Mesenchymal stem cell (in vitro differentiated cells and primary cell): ENCODE results near the gene FAM156A.
"Not testable (repeated sequence)": the region's sequence is repeated elsewhere in the genome, so short reads cannot be mapped to it uniquely, and the experiment has no call there.

Experiments used
- DNase-seq: peaks from one replicate; pipeline ENCODE4 v3.0.0-alpha.2; 2013
- H2AFZ ChIP-seq: one replicate; pipeline ENCODE4 v1.6.1; 2013; ENCODE audit warnings: low read depth, mild to moderate bottlenecking, control low read depth, inconsistent platforms, low read length, moderate library complexity
- H2AK5ac ChIP-seq: 2 replicates; pipeline ENCODE4 v1.6.1; 2013; ENCODE audit warnings: low read length, moderate library complexity, mild to moderate bottlenecking, inconsistent platforms; ENCODE audit not compliant: severe bottlenecking
- H2BK120ac ChIP-seq: one replicate; pipeline ENCODE4 v1.6.1; 2013; ENCODE audit warnings: low read depth, mild to moderate bottlenecking, inconsistent platforms, low read length, moderate library complexity
- H2BK12ac ChIP-seq, 2 experiments: one replicate each; pipeline ENCODE4 v1.6.1; 2013; ENCODE audit warnings: inconsistent platforms in 2 of 2, low read length in 2 of 2, mild to moderate bottlenecking in 2 of 2, moderate library complexity in 2 of 2, control low read depth in 1 of 2
- H2BK15ac ChIP-seq: one replicate; pipeline ENCODE4 v1.6.1; 2013; ENCODE audit warnings: mild to moderate bottlenecking, low read depth, inconsistent platforms; ENCODE audit not compliant: poor library complexity, severe bottlenecking
- H2BK5ac ChIP-seq: 2 replicates; pipeline ENCODE4 v1.6.1; 2013; ENCODE audit warnings: low read depth, mild to moderate bottlenecking, low read length, control low read depth, inconsistent platforms; ENCODE audit not compliant: poor library complexity, severe bottlenecking
- H3K14ac ChIP-seq, 2 experiments: one replicate each; pipeline ENCODE4 v1.6.1; 2013; ENCODE audit warnings: inconsistent platforms in 2 of 2, low read length in 2 of 2, control low read depth in 1 of 2, mild to moderate bottlenecking in 1 of 2, moderate library complexity in 1 of 2
- H3K18ac ChIP-seq, 2 experiments: one replicate each; pipeline ENCODE4 v1.6.1; 2013; ENCODE audit warnings: inconsistent platforms in 2 of 2, low read length in 2 of 2, control low read depth in 1 of 2, low read depth in 1 of 2, mild to moderate bottlenecking in 1 of 2
- H3K23ac ChIP-seq, 2 experiments: one replicate each; pipeline ENCODE4 v1.6.1; 2013; ENCODE audit warnings: inconsistent platforms in 2 of 2, low read length in 2 of 2, mild to moderate bottlenecking in 2 of 2, moderate library complexity in 2 of 2, control low read depth in 1 of 2
- H3K27ac ChIP-seq: 2 replicates; pipeline ENCODE4 v1.5.1; 2013; ENCODE audit warnings: mild to moderate bottlenecking, moderate library complexity, low read length, control low read depth, inconsistent platforms; ENCODE audit not compliant: poor library complexity, severe bottlenecking
- H3K27me3 ChIP-seq, 2 experiments: 2 replicates each; pipeline versions ENCODE4 v1.6.1 to v1.7.0; 2013; ENCODE audit warnings: low read length in 2 of 2, mild to moderate bottlenecking in 2 of 2, moderate library complexity in 2 of 2, control low read depth in 1 of 2, inconsistent platforms in 1 of 2; ENCODE audit not compliant: control insufficient read depth in 1 of 2, insufficient read depth in 1 of 2
- H3K36me3 ChIP-seq, 2 experiments: 2 replicates each; pipeline versions ENCODE4 v1.6.1 to v1.7.0; 2013; ENCODE audit warnings: low read length in 2 of 2, control low read depth in 1 of 2, inconsistent platforms in 1 of 2, low read depth in 1 of 2, mild to moderate bottlenecking in 1 of 2; ENCODE audit not compliant: insufficient read depth in 2 of 2, control insufficient read depth in 1 of 2
- H3K4ac ChIP-seq, 2 experiments: one replicate each; pipeline ENCODE4 v1.6.1; 2013; ENCODE audit warnings: inconsistent platforms in 2 of 2, low read length in 2 of 2, mild to moderate bottlenecking in 2 of 2, moderate library complexity in 2 of 2, control low read depth in 1 of 2, low read depth in 1 of 2
- H3K4me1 ChIP-seq: 2 replicates; pipeline ENCODE4 v1.6.1; 2013; ENCODE audit warnings: low read depth, low read length, control low read depth; ENCODE audit not compliant: control insufficient read depth, insufficient read depth
- H3K4me2 ChIP-seq: 2 replicates; pipeline ENCODE4 v1.6.1; 2013; ENCODE audit warnings: low read length, mild to moderate bottlenecking, inconsistent platforms; ENCODE audit not compliant: poor library complexity, severe bottlenecking
- H3K4me3 ChIP-seq, 2 experiments: 2 replicates each; pipeline versions ENCODE4 v1.5.1 to v1.7.0; 2013; ENCODE audit warnings: low read length in 2 of 2, mild to moderate bottlenecking in 2 of 2, control low read depth in 1 of 2, low read depth in 1 of 2; ENCODE audit not compliant: insufficient read depth in 1 of 2
- H3K79me1 ChIP-seq: replicated peaks from 2 replicates; pipeline ENCODE4 v1.6.1; 2013; ENCODE audit warnings: mild to moderate bottlenecking, control low read depth, low read length, inconsistent platforms; ENCODE audit not compliant: poor library complexity, severe bottlenecking
- H3K9ac ChIP-seq: 2 replicates; pipeline ENCODE4 v1.7.0; 2013; ENCODE audit warnings: mild to moderate bottlenecking, low read length, moderate library complexity
- H3K9me3 ChIP-seq: 2 replicates; pipeline ENCODE4 v1.7.0; 2013; ENCODE audit warnings: mild to moderate bottlenecking, low read length; ENCODE audit not compliant: control insufficient read depth
- H4K8ac ChIP-seq: one replicate; pipeline ENCODE4 v1.6.1; 2013; ENCODE audit warnings: inconsistent platforms, mild to moderate bottlenecking, low read length, moderate library complexity
- H4K91ac ChIP-seq: one replicate; pipeline ENCODE4 v1.6.1; 2013; ENCODE audit warnings: mild to moderate bottlenecking, low read length, inconsistent platforms
- WGBS: methylation state at CpG from one replicate; pipeline ENCODE4 v1.1.7; 2013; ENCODE audit warnings: mixed read lengths; 5-methylcytosine and 5-hydroxymethylcytosine counted together

FAM156A gene

DNA sequence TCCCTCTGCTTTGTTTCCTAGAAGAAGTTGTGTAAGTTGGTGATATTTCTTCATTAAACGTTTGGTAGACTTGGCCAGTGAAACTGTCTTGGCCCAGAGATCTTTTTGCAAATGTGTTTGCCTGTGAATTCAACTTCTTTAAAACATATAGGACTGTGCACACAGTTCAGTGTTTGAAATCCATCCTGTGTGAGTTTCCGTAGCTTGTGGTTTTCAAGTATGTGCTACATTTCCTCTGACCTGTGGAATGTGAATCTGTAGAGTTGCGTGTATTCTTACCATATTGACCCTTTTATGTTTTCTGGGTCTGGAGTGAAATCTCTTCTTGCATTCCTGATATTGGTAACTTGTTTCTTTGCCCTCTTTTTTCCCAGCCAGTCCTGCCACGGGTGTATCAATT, 52.2 kb downstream of the FAM156A start:
- not testable (repeated sequence) for H4K8ac ChIP-seq, H2AFZ ChIP-seq, H2BK12ac ChIP-seq, H3K9me3 ChIP-seq, H3K36me3 ChIP-seq, H4K91ac ChIP-seq, H3K4me1 ChIP-seq, DNase-seq, H3K4me3 ChIP-seq, H3K79me1 ChIP-seq, H2BK120ac ChIP-seq, H3K4ac ChIP-seq, H3K27me3 ChIP-seq, H3K27ac ChIP-seq, H2BK15ac ChIP-seq, H2AK5ac ChIP-seq, H3K23ac ChIP-seq, H3K9ac ChIP-seq, H3K18ac ChIP-seq, H3K4me2 ChIP-seq, H3K14ac ChIP-seq, H2BK5ac ChIP-seq
- no CpG with 5 or more reads among the region's 4 CpGs for WGBS

- H2BK12ac ChIP-seq, H2BK15ac ChIP-seq, H3K14ac ChIP-seq, DNase-seq, H3K18ac ChIP-seq, H2BK120ac ChIP-seq, H3K9me3 ChIP-seq, H3K79me1 ChIP-seq, H4K91ac ChIP-seq, H3K4me3 ChIP-seq, H3K23ac ChIP-seq, H2AFZ ChIP-seq, H2AK5ac ChIP-seq, H3K27me3 ChIP-seq, H3K4me1 ChIP-seq, H3K4ac ChIP-seq, H2BK5ac ChIP-seq, H4K8ac ChIP-seq, H3K36me3 ChIP-seq, H3K9ac ChIP-seq, H3K27ac ChIP-seq, H3K4me2 ChIP-seq: not testable (repeated sequence)
- no CpG with 5 or more reads among the region's 10 CpGs for whole genome bisulfite sequencing
Measured at GRCh38 chrX:52905531-52905930, 52.8 kb downstream of the FAM156A start.
